Neural crest cell (in vitro differentiated cells): Measurements from ENCODE around the gene RNF19B. TPM values are rescaled to one million over a fixed set of nuclear protein-coding genes. Genes with fewer than 3 reads are reported as not detected.
"Not testable (repeated sequence)": the region's sequence is repeated elsewhere in the genome, so short reads cannot be mapped to it uniquely, and the experiment has no call there.

Experiments
- DNase-seq: peaks from one replicate; pipeline ENCODE4 v3.0.0; 2021; ENCODE audit warnings: low read depth, mixed read lengths, low spot score
- H3K27ac Mint-ChIP-seq: one replicate; pipeline ENCODE4 v1.8.0; 2021; ENCODE audit warnings: mild to moderate bottlenecking, mixed read lengths; ENCODE audit not compliant: unreplicated experiment
- H3K27me3 Mint-ChIP-seq: 2 replicates; pipeline ENCODE4 v1.8.0; 2021; ENCODE audit warnings: low read depth, mild to moderate bottlenecking, mixed read lengths
- H3K36me3 Mint-ChIP-seq: 2 replicates; pipeline ENCODE4 v1.8.0; 2021; ENCODE audit warnings: low read depth, mild to moderate bottlenecking, mixed read lengths
- H3K4me1 Mint-ChIP-seq: 2 replicates; pipeline ENCODE4 v1.8.0; 2021; ENCODE audit warnings: mixed read lengths
- H3K4me3 Mint-ChIP-seq: one replicate; pipeline ENCODE4 v1.8.0; 2021; ENCODE audit warnings: mild to moderate bottlenecking, mixed read lengths
- H3K9me3 Mint-ChIP-seq: 2 replicates; pipeline ENCODE4 v1.8.0; 2021; ENCODE audit warnings: mixed read lengths
- total RNA-seq: library from RNA; stranded (reverse); gene quantifications from 2 replicates; pipeline ENCODE4 v1.2.1, GENCODE V29; 2021
- TF ChIP-seq, protein P1 (sequence below): fragments of 200-600 bp; sonication (generic); conservative IDR thresholded peaks from 2 replicates; pipeline ENCODE4 v1.5.0; 2021; ENCODE audit warnings: antibody characterized with exemption, mild to moderate bottlenecking

Gene RNF19B
- total RNA-seq, 1 donor from 2014 or later: 14.9 TPM

DNA sequence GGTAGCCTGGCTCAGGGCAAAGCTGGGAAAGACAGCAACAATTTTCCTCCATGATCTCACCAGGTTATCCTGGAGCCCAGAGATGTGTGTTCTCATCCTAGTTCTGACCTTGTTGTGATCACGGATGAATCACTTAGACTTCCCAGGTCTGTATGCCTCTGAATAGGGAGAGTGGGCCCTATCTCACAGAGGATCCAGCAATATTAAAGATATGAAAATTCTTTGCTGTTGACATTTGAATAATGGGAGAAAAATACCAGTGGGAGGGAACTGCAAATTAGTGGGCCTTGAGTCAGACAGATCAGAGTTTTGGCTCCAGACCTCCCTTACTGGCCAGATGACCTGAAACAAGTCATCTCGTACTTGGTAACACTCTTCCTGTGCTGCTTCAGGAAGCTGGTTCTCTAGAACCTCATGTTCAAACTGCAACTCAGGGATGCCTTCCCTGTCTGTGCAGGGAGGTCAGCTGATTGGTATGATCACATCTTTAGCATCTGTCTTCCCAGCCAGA lies 32.8 kb upstream of the RNF19B start:
- Mint-ChIP-seq H3K4me1 (peaks cover 24% of the 10 kb centered on the region), H3K27ac (no peak overlapping the region), H3K36me3 (peaks cover 6% of the 10 kb centered on the region), H3K9me3 (no peaks in the 10 kb centered on the region), H3K27me3 (no peaks in the 10 kb centered on the region), H3K4me3 (no peak overlapping the region)
- TF ChIP-seq, protein P1, sequence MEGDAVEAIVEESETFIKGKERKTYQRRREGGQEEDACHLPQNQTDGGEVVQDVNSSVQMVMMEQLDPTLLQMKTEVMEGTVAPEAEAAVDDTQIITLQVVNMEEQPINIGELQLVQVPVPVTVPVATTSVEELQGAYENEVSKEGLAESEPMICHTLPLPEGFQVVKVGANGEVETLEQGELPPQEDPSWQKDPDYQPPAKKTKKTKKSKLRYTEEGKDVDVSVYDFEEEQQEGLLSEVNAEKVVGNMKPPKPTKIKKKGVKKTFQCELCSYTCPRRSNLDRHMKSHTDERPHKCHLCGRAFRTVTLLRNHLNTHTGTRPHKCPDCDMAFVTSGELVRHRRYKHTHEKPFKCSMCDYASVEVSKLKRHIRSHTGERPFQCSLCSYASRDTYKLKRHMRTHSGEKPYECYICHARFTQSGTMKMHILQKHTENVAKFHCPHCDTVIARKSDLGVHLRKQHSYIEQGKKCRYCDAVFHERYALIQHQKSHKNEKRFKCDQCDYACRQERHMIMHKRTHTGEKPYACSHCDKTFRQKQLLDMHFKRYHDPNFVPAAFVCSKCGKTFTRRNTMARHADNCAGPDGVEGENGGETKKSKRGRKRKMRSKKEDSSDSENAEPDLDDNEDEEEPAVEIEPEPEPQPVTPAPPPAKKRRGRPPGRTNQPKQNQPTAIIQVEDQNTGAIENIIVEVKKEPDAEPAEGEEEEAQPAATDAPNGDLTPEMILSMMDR: no peak
- DNase-seq: no peak

DNA sequence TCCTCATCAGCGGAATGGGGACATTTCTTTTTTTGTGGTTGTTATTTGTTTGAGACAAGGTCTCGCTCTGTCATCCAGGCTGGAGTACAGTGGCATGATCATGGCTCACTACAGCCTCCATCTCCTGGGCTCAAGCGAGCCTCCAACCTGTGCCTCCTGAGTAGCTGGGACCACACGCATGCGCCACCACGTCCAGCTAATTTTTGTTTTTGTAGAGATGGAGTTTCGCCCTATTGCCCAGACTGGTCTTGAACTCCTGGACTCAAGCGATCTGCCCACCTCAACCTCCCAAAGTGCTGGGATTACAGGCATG lies 28.7 kb upstream of the RNF19B start:
- DNase-seq, H3K9me3 Mint-ChIP-seq, H3K27me3 Mint-ChIP-seq, H3K36me3 Mint-ChIP-seq, H3K4me3 Mint-ChIP-seq, H3K27ac Mint-ChIP-seq: not testable (repeated sequence)
- H3K4me1 Mint-ChIP-seq: peaks cover 17% of the 10 kb centered on the region

DNA sequence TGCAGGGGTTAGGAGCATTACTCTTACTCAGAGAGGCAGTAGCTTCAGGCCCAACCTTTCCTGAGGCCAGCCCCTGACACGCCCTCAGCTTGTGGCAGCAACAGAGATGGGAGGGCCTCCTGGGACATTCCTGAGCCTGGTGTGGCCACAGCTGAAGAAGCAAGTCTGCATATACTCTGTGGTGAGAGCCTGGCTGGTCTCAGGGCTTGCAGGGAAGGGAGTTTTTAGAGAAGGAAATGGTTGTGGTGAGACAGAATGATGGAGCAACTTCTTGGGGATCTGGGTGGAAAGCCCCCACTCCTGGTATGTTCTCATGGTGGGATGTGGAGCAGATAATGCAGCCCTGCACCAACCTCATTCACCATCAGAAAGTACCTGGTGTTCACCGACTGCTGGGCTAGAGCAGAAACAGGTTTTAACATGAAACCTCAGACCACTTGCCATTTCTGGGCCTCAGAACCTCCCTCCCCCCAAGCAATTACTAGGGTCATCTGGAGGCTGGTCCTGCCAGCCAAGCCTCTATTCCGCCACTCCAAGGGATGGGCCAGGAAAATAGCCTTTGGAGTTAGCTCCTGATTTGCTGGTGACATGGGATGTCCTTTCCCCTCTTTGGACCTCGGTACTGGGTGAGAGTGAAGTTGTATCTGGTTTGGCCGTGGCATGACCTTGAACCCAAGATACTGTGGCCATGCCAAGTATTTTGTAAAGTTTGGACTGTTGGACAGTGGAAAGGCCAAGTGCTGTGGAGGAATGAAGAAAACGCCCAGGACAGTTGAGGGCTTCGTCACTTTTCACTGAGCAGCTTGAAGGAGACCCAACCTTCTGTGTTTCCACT lies 28.1 kb upstream of the RNF19B start:
- H3K4me1 Mint-ChIP-seq: peaks cover 12% of the 10 kb centered on the region
- H3K27me3 Mint-ChIP-seq: no peaks in the 10 kb centered on the region
- TF ChIP-seq, protein P1: no peak
- H3K4me3 Mint-ChIP-seq: no peak overlapping the region
- H3K36me3 Mint-ChIP-seq: peaks cover 3% of the 10 kb centered on the region
- no peak for DNase-seq
- no peaks in the 10 kb centered on the region for H3K9me3 Mint-ChIP-seq
- no peak overlapping the region for H3K27ac Mint-ChIP-seq

DNA sequence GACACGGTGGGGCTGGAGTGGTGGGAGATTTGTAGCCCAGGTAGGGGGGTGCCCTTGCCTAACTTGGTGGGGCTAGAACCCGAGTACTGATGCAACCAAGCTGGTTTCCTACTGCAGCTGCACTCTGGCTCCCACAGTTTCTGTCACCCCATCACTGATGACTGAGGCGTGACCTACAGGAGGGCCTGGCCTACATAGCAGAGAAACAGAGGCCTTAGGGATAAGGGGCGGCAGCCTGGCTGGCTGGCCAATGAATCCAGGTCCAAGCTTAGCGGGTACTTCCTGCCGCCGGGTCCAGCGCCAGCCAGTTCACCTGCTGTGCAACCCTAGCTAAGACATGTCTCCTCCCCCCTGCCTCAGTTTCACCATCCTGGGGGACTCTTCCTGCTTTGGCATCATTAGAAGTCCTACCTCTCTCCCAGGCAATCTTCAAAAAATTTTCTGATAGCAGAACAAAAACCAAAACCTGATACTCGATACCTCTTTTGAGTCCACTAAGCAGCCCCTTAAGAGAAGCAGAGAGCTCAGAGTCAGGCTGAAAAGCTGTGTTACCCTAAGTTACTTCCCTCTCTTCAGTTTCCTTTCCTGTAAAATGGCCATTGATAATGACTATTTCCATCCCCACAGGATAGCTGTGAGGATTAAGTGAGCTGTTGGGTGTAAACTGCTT lies 27.3 kb upstream of the RNF19B start:
- H3K27me3 Mint-ChIP-seq: no peaks in the 10 kb centered on the region
- no peak overlapping the region for H3K4me3 Mint-ChIP-seq
- peaks cover 3% of the 10 kb centered on the region for H3K36me3 Mint-ChIP-seq
- H3K4me1 Mint-ChIP-seq: peaks cover 12% of the 10 kb centered on the region
- DNase-seq: no peak
- H3K27ac Mint-ChIP-seq: no peak overlapping the region
- TF ChIP-seq, protein P1: no peak
- no peaks in the 10 kb centered on the region for H3K9me3 Mint-ChIP-seq

DNA sequence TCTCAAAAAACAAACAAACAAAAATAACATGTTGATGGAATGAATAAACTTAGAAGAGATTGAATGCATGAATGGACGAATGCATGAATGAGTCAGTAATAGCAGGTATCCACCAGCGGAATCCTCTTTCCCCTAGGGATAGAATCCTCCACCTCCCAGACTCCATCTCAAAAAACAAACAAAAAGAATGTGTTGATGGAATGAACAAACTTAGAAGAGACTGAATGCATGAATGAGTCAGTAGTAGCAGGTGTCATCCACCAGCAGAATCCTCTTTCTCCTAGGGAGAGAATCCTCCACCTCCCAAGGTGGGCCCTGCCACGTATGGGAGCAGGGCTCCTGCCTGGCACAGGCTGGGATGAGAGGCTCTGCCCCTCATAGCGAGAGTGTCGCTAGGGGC lies 26.8 kb upstream of the RNF19B start:
- Mint-ChIP-seq H3K36me3 (peaks cover 3% of the 10 kb centered on the region), H3K4me3 (no peak overlapping the region), H3K9me3 (no peaks in the 10 kb centered on the region), H3K27me3 (no peaks in the 10 kb centered on the region), H3K27ac (no peak overlapping the region), H3K4me1 (peaks cover 8% of the 10 kb centered on the region)
- DNase-seq: no peak
- TF ChIP-seq, protein P1: no peak

DNA sequence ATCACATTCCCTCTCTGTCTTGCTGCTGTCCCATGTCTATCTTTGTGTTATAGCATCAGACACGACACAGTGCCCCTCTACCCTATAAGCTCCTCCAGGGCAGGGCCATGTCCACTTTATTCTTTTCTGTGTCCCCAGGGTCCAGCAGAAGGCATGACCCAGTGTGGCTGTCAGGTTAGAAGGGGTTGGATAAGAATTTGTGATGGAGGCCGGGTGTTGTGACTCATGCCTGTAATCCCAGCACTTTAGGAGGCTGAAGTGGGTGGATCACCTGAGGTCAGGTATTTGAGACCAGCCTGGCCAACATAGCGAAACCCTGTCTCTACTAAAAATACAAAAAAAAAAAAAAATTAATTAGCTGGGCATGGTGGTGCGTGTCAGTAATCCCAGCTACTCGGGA lies 26.3 kb upstream of the RNF19B start:
- H3K27ac Mint-ChIP-seq: no peak overlapping the region

More for the DNA sequence above, 26.3 kb upstream of the RNF19B start:
- Mint-ChIP-seq H3K4me1 (peaks cover 8% of the 10 kb centered on the region), H3K4me3 (no peak overlapping the region), H3K27me3 (no peaks in the 10 kb centered on the region), H3K36me3 (peaks cover 3% of the 10 kb centered on the region), H3K9me3 (no peaks in the 10 kb centered on the region)
- TF ChIP-seq, protein P1: no peak
- no peak for DNase-seq
